ENCODE measurements around the gene C10orf143.

C10orf143 gene

GRCh38 chr10:130050721-130051120 lies 59.9 kb downstream of the C10orf143 start:
- no peak for DNase-seq

GRCh38 chr10:130049987-130050386 lies 60.6 kb downstream of the C10orf143 start:
- DNase-seq = no peak

- no peak for DNase-seq
Measured at GRCh38 chr10:130049244-130049643, 61.4 kb downstream of the C10orf143 start.

DNA sequence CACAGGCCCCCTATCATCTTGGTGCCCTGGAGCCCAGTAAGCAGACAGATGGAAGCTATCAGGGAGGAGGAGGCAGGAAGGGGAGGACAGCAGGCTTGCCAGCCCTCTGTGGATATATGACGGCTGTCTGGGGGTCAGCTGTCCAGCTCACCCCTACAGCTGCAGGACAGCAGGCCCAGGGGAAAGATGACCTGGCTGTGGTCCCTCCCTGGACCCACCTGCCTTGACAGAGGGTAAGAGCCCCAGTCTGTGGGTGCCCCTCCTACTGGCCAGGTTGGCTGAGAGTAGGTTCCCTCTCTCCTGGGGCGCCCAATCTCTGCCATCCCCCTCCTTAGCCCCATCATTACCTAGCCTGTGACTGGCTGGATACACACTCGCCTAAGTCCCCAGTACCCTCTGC lies 62.5 kb downstream of the C10orf143 start:
- no peak for DNase-seq

DNA sequence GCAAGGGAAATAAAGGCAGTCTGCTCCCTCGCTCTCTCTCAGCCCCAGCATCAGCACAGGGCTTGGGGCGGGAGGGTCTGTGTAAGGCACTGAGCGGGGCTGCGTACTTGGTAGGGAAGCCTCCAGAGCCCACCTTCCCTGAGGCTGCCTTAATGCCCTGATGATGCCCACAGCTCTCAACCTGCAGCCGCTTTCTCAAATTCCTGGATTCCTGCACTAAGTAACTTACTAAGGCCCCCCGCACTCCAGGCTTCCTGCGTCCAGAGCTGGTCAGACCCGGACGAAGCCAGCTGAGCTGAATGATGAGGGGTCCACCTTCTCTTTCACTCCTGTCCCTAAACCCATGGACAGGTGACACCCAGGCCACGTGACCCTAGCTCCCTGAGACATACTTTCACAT lies 63.3 kb downstream of the C10orf143 start:
- DNase-seq = no peak

DNA sequence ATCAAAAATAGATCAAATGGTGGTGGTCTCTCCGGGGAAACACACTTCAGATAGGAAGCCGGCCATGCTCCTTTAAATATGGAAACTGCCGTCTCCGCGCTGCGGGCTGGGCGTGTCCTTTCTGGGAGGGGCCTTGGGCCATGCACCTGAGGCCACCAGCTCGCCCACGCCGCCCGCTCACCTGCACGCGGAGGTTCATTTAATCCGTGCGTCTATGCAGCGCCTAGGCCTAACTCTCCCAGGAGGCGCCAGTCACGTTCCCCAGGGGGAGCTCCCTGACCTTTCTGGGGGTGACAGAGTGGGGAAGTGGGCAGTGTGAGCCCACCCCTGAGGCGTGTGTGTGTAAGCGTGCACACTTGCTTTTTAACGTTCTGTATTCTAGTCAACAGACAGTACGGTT lies 64.0 kb downstream of the C10orf143 start:
- DNase-seq = no peak

- no peak for DNase-seq
Measured at GRCh38 chr10:130045801-130046321, 64.8 kb downstream of the C10orf143 start.

- DNase-seq = no peak
Measured at GRCh38 chr10:130045091-130045652, 65.5 kb downstream of the C10orf143 start.

DNA sequence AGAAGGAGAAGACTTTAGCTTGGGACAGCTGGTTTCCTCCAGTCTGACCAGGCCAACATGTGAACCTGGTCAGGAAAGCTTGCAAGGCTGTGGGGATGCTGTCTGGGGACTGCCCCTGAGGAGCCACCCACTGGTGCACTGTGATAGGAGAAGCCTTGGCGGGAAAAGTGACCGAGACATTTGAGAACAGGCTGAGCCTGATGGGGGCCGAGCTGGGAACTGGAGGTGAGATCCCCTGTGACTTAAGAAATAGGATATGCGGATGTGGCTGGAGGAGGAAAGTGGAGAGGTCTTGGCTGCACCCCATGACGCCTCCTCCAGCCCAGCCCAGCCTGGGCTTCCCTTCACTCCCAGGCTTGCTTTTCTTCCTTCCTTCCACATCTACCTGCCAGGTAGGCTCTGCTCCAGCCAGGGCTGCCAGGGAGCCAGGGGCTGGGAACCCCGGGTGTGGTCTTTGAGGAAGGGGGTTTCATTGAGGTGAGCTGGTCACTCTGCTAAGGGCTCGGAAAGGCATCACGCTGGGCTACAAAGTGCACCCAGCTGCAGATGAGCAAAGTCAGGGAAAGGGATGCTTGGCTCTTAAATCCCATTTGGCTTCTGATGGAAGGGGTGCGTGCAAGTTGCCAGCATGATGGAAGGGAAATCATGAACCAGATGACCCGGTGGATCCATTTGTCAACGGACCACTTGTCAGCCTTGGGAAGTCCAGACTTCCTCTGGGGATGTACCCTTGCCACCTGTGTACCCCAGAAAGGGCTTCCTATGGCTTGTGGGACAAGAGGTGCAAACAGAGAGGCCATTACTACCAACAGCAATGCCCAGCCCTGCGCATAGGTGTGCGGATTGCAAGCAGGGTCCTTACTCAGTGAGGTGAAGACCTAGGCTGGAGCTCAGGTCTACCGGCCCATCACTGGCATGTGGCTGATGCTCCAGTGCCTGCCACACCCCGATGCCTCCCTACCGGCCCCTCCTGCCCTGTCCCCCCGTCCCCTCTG lies 66.3 kb downstream of the C10orf143 start:
- DNase-seq = no peak

GRCh38 chr10:130043491-130043890 lies 67.1 kb downstream of the C10orf143 start:
- DNase-seq = no peak

- no peak for DNase-seq
Measured at GRCh38 chr10:130042381-130042780, 68.2 kb downstream of the C10orf143 start.

DNA sequence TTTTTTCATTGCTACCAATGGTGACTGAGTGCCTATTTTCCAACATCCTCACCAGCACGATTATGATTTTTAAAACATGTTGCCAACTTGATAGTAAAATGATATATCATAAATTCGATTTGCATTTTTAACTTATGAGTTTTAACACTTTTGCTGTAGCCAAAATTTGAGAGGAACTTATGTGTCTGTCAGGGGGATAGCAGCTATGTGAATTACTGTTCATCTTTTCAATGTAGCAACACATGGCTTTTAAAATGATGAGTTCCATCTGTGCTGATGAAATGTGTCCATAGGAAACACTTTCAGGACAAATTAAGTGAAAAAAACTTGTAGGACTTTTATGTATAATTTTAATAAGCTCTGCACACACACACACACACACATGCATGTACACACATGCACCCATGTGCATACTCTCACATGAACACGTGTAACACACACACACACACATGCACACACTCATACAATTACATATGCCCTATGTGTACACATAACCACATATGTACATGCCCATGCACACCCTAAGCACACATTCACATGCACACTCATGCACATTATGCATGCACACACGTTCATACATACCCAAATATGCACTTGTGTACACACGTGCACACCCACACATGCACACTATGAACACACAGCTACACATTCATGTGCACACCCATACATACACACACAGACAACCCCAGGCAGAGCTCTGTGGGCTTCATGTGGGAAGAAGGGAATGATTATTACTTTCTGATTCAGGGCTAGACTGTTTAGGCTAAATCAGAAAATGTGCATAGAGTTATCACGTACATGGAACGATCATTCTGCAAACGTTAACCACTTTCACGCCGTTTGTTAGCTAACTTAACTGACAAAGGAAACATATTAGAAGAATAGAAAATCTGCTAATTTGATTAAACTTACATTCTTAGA lies 68.9 kb downstream of the C10orf143 start:
- DNase-seq = no peak

DNA sequence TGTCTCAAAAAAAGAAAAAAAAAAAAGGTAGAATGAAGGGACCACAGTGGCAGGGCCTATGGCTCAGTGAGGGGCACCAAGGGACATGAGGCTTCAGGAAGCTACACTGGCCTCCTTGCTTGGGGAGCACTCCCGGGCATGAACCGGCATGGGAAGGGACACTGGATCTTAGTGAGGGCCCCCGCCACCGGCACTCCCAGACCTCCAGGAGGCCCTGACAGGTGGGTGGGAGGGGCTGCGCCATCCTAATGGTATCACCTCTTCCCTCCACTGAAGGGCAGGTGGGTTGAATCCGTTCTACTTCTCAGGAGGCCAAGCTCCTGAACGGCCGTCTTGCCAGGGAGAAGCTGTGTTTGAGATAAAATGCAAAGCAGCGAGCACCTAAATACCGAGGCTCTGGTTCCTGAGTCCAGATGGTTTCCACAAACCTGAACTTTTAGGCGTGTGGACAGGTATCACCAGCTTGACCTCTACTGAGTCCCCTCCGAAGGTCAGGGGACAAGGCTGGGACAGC lies 69.8 kb downstream of the C10orf143 start:
- no peak for DNase-seq

- no peak for DNase-seq
Measured at GRCh38 chr10:130040351-130040750, 70.3 kb downstream of the C10orf143 start.

DNA sequence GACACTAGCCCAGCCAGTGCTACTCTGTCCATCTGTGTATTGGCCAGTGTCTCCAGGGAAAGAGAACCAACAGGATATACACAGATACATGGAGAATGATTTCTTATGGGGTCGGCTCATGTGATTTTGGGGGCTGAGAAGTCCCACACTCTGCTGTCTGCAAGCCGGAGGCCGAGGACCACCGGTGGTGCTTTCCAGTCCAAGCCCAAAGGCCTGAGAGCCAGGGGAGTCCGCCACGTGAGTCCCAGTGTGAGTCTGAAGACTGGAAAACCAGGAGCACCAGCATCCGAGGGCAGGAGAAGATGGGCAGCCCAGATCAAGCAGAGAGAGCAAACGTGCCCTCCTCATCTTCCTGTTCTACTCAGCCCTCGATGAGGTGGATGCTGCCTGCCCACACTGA lies 71.5 kb downstream of the C10orf143 start:
- DNase-seq = no peak

DNA sequence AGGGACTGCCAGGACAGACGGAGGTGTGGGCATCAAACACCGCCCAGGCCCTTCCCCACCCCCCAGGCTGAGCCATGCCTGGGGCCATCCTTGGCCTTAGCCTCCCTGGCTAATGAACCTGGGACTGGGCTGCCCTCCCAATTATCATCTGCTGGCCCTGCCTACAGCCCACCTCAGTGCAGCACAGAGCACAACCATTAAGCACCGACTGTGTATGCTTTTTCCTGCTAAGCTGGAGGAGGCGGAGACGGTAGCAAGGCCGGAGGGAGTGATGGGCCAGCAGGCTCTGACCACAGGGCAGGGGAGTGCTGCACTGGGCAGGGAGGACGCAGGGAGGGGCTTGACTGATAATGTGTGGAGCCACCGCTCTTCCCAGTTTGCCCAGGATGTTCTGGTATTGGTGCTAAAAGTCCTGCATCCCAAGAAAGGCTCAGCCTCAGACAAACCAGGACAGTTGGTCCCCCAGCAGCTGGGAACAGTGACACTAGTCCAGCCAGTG lies 72.0 kb downstream of the C10orf143 start:
- no peak for DNase-seq

DNA sequence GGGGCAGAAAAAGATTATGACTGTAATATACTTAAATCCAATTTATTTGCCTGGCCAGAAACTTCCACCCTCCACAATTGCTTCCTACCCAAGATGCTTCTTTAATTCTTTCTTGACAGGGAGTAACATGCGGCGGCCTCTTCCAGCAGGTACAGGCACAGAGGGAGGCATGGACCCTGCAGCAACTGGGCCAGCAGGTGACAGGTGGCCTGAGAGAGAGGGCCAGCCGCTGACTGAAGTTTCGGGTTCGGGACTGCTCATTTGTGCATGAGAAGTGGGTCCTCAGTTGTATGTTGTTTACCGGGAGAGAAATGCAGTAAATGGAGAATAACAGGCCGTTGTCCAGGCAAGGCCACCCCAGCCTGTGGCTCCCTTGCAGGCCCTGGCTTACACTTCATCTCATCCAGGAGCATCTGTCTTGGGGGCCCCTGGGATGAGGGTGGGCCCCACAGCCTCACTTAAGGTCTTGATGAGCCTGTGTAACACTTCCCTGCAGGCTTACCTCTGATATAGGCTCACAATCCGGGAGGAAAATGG lies 72.5 kb downstream of the C10orf143 start:
- no peak for DNase-seq

GRCh38 chr10:130037169-130037661 lies 73.4 kb downstream of the C10orf143 start:
- DNase-seq = no peak

DNA sequence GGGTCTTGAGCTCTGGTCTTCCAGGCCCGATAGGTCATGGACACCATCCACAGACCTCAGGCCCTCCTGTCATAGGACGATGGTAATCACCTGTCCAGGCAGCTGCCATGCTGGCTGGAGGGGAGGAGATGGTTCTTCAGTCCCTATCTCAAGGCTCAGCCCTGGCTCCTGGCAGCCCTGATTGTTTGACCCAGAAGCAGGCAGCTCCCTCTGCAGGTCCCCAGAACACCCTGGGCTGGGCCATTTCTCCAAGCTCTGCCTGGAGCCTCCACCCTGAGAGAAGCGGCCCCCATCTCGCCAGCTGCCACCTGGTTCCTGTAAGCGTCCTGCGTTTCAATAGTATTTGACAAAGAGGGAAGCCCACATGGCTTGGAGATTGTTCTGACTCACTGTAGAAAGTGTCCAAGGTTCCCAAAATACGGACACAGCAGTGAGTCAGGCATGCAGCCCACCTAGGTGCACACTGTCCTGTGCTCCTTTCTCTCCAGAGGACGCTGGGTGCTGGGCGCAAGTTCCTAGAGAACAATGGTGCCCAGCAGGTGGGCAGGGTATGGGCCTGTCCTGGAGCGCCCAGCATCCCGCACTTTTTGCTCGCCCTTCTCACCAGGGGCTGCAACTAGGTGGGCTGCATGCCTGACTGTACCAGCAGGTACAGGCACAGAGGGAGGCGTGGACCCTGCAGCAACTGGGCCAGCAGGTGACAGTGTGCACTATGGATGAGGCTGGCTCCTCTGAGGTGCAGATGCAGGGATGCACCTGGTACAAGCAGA lies 74.1 kb downstream of the C10orf143 start:
- no peak for DNase-seq

GRCh38 chr10:130029209-130029608 lies 81.4 kb downstream of the C10orf143 start:
- no peak for DNase-seq

DNA sequence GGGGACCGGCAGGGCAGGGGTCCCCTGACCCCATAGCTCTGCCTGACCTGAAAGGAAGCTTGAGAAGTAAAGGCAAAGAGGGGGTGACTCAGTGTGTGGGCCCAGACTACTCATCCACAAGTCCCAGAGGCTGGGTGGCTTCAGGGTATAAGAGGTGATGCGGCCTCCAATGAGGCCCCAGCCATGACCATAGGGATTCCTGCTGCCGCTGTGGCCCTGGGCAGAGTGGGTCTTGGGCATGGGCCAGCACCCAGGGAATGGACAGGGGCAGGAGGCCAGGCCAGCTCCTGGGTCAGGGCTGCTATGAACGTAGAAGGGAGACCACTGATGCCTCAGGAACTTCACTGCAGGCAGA lies 82.2 kb downstream of the C10orf143 start:
- DNase-seq = no peak

Measured in NCI-H524 treated with DMSO at 0.1 percent for 48 hours (cell line).